ENCODE measurements around the gene RAB3GAP1. TPM values are rescaled to one million over a fixed set of nuclear protein-coding genes. Genes with fewer than 3 reads are reported as not detected.
"Not testable (repeated sequence)": the region's sequence is repeated elsewhere in the genome, so short reads cannot be mapped to it uniquely, and the experiment has no call there.

RAB3GAP1 gene
- total RNA-seq, 4 donors from 2014 or later = 59.3 to 66.9 (median 63.6) TPM

DNA sequence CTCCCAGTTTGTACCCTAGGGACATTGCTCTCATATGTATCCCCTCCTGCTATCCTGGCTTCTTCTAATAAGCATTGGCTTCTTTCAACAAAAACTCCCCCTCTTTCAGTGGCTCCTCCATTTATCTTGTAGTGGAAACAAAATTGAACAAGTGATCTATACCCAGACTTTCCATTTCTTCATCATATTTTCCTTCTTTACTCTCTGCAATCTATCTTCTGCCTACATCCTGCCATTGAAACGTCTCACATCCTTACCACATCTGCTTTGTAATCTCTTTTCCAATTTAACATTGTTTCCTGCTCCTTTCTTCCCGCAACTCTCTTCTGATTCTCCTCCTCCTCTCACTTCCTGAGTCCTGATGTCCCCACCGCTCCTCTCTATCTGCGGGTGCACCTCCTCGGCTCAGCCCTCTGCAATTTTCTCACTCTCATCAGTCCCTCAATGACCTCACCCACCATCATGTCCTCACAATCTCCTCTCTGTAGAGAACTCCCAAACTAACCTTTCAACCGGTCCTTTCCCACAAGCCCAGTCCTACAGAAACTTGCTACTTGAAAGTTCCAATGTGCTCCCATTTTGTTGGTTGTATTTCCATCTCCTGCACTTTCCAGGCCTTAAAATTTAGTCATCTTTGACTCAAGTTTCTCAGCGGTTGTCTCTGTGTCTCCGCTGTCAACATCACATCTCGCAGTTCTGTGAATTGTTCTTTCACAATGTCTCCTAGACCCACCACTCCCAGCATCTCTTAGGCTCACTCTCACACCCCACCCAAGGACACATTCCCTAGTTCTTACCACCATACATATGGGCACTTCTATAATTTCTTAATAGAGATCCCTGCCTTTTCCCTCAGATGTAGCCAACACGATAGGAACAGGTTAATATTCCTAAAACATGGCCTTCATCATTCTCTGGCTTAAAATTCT, 28.9 kb upstream of the RAB3GAP1 start:
- peak; percentile 57 for DNase-seq (ENCODE audit: extremely low spot score)
- Histone ChIP-seq H3K27ac (replicated peaks in 1 of 4) (no peak overlapping the region), H3K4me1 (no peaks in the 10 kb centered on the region), H3K36me3 (no peaks in the 10 kb centered on the region), H3K9me3 (no peaks in the 10 kb centered on the region), H3K4me3 (no peak overlapping the region), H3K27me3 (no peaks in the 10 kb centered on the region)
- TF ChIP-seq EP300 (IDR thresholded peaks at IDR 0.05) (no peak), POLR2AphosphoS5 (IDR thresholded peaks at IDR 0.05) (no peak)
- TF ChIP-seq, protein P1, sequence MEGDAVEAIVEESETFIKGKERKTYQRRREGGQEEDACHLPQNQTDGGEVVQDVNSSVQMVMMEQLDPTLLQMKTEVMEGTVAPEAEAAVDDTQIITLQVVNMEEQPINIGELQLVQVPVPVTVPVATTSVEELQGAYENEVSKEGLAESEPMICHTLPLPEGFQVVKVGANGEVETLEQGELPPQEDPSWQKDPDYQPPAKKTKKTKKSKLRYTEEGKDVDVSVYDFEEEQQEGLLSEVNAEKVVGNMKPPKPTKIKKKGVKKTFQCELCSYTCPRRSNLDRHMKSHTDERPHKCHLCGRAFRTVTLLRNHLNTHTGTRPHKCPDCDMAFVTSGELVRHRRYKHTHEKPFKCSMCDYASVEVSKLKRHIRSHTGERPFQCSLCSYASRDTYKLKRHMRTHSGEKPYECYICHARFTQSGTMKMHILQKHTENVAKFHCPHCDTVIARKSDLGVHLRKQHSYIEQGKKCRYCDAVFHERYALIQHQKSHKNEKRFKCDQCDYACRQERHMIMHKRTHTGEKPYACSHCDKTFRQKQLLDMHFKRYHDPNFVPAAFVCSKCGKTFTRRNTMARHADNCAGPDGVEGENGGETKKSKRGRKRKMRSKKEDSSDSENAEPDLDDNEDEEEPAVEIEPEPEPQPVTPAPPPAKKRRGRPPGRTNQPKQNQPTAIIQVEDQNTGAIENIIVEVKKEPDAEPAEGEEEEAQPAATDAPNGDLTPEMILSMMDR (IDR thresholded peaks at IDR 0.05) = no peak
- WGBS = 74% methylated on average over 10 of the region's 10 CpGs
- intact Hi-C loops (cut with DNase I) = no loop called here

DNA sequence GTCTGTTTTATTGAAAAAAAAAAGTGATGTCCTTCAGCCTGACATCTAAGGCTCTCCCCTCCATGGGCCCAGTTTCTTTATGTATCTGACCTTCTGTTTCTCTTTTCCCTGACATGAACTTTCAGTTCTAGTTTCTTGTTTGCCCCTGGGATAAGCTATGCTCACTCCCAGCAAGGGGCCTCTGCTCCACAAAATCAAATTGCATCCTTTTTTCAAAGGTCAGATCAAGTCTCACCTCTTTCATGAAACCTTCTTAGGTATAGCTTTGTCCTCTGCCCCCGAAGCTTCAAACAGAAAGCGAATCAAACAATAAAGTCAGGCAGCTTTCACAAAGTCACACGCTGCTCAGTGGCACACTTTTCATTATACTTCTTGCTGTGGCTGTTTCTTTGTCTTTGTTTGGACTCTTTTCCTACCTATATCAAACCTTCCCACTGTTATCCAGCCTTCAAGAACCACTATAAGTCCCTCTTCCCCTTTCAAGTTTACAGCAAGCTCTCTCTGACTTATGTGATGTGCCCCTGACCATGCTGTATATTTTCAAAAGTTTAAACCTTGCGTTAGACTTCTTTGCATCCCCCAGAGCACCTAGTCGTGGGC, 28.1 kb upstream of the RAB3GAP1 start:
- TF ChIP-seq POLR2A (IDR thresholded peaks at IDR 0.05; ENCODE audit: low read depth) (no peak), POLR2AphosphoS5 (IDR thresholded peaks at IDR 0.05) (no peak), EP300 (IDR thresholded peaks at IDR 0.05) (no peak)
- TF ChIP-seq, protein P1 (IDR thresholded peaks at IDR 0.05) = no peak
- Histone ChIP-seq H3K4me1 (no peaks in the 10 kb centered on the region), H3K9me3 (no peaks in the 10 kb centered on the region), H3K27me3 (no peaks in the 10 kb centered on the region), H3K4me3 (no peak overlapping the region), H3K36me3 (no peaks in the 10 kb centered on the region), H3K27ac (replicated peaks in 1 of 4) (no peak overlapping the region)
- peak; percentile 57 for DNase-seq (ENCODE audit: extremely low spot score)
- intact Hi-C loops (cut with DNase I) = no loop called here
- WGBS = 89% methylated on average over 5 of the region's 5 CpGs

DNA sequence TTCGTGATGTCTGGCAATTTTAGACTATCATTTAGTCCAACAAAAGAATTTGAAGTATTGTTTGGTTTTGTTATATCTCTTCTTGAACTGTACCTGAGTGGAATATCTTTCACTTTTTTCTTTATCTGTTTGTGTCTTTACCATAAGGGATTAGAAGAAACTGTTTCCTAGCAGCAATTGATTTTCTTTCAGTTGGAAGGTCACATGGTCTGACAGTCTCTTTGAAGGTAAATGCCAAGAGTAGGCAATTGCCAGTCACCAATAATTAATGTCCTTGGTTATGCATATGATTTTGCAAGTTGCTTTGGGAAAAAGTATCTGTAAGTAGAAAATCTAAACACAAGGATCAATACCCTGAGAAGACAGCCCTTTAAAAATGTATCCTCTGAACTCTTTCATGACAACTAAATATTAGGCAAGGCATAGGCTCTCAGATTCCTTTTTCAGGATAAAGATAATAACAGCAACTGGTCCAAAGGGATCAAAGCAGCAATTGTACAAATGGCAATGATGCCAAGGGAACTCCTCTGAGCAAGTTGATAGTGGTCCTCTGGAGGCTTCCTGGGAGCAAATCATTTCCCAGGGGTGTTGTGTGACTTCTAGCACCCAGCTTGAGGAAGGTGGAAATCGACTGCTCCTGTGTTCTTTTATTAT, 22.5 kb upstream of the RAB3GAP1 start:
- no peak overlapping the region for H3K4me3 ChIP-seq
- H3K27me3 ChIP-seq = no peaks in the 10 kb centered on the region
- no peaks in the 10 kb centered on the region for H3K9me3 ChIP-seq
- H3K27ac ChIP-seq (replicated peaks in 1 of 4) = no peak overlapping the region
- intact Hi-C loops (cut with DNase I) = no loop called here
- no peaks in the 10 kb centered on the region for H3K36me3 ChIP-seq
- H3K4me1 ChIP-seq = no peaks in the 10 kb centered on the region
- TF ChIP-seq EP300 (IDR thresholded peaks at IDR 0.05) (no peak), POLR2A (IDR thresholded peaks at IDR 0.05; ENCODE audit: low read depth) (no peak), POLR2AphosphoS5 (IDR thresholded peaks at IDR 0.05) (no peak)
- TF ChIP-seq, protein P1 (IDR thresholded peaks at IDR 0.05) = no peak
- WGBS = 74% methylated on average over 2 of the region's 2 CpGs
- DNase-seq (ENCODE audit: extremely low spot score) = peak; percentile 31

DNA sequence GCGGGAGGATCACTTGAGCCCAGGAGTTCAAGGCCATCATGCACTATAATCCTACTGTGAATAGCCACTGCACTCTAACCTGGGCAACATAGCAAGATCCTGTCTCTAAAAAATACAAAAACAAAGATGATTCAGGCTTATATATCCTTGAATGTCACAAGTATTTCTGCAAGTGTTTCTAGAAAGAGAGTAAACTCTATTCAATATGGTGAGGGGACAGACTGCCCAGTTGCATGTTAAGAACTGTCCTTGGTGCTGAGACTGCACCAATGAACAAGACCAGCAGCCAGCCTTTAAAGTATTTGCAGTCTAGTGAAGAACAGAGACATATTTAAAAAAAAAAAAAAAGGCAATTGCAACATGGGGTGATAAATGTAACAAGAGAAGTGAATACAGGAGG, 21.3 kb upstream of the RAB3GAP1 start:
- no peak overlapping the region for H3K27ac ChIP-seq (replicated peaks in 1 of 4)
- H3K27me3 ChIP-seq = no peaks in the 10 kb centered on the region
- H3K4me1 ChIP-seq = no peaks in the 10 kb centered on the region
- intact Hi-C loops (cut with DNase I) = no loop called here
- TF ChIP-seq, protein P1 (IDR thresholded peaks at IDR 0.05) = no peak
- TF ChIP-seq POLR2A (IDR thresholded peaks at IDR 0.05; ENCODE audit: low read depth) (no peak), POLR2AphosphoS5 (IDR thresholded peaks at IDR 0.05) (no peak), EP300 (IDR thresholded peaks at IDR 0.05) (no peak)
- 88% methylated on average over 1 of the region's 1 CpG for WGBS
- no peak overlapping the region for H3K4me3 ChIP-seq
- H3K9me3 ChIP-seq = no peaks in the 10 kb centered on the region
- no peaks in the 10 kb centered on the region for H3K36me3 ChIP-seq
- DNase-seq (ENCODE audit: extremely low spot score) = peak; percentile 8

DNA sequence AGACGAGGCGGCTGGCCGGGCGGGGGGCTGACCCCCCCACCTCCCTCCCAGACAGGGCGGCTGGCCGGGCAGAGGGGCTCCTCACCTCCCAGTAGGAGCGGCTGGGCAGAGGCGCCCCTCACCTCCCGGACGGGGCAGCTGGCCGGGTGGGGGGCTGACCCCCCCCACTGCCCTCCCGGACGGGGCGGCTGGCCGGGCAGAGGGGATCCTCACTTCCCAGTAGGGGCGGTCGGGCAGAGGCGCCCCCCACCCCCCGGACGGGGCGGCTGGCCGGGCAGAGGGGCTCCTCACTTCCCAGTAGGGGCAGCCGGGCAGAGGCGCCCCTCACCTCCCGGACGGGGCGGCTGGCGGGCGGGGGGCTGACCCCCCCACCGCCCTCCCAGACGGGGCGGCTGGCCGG, 18.9 kb upstream of the RAB3GAP1 start:
- H3K27me3 ChIP-seq; intact Hi-C loops (cut with DNase I); H3K27ac ChIP-seq (replicated peaks in 1 of 4); DNase-seq (ENCODE audit: extremely low spot score); H3K36me3 ChIP-seq; H3K4me3 ChIP-seq; H3K4me1 ChIP-seq; H3K9me3 ChIP-seq: not testable (repeated sequence)
- WGBS = no CpG with 5 or more reads among the region's 33 CpGs

Data from esophagus muscularis mucosa (tissue), 4 donors.